B cell (primary cell): ENCODE data around the gene PTPRE. TPM values are rescaled to one million over a fixed set of nuclear protein-coding genes. Genes with fewer than 3 reads are reported as not detected.

Experiments used
- ATAC-seq: fragments of 200-7000 bp; cut with Tn5 transposase; one replicate; pipeline ENCODE4 v1.10.0; 2021; ENCODE audit warnings: low read depth, mild to moderate bottlenecking, moderate number of reproducible peaks, moderate library complexity
- CTCF ChIA-PET: fragments of 350-600 bp; sonication (Branson Sonifier 250); formaldehyde crosslinking; loops from one replicate; lab custom pipeline; 2021; ENCODE audit warnings: antibody characterized with exemption, inconsistent platforms; lab: Charles Lee
- POLR2A ChIA-PET: fragments of 350-600 bp; sonication (Branson Sonifier 250); formaldehyde crosslinking; loops from one replicate; lab custom pipeline; 2021; ENCODE audit warnings: antibody characterized with exemption; lab: Charles Lee
- DNase-seq: peaks from one replicate; pipeline ENCODE4 v3.0.0; 2013
- H2AFZ ChIP-seq: 2 replicates; pipeline ENCODE4 v1.6.1; 2012; ENCODE audit warnings: mild to moderate bottlenecking, low read depth, low read length; ENCODE audit not compliant: insufficient read depth, poor library complexity, severe bottlenecking
- H3K27ac ChIP-seq, 2 donors: 1 replicate in 1 of 2; 2 replicates in 1 of 2; pipeline ENCODE4 v1.5.1; 2012 to 2013; ENCODE audit warnings: low read length in 2 of 2, mild to moderate bottlenecking in 2 of 2, moderate library complexity in 1 of 2
- H3K27me3 ChIP-seq, 4 experiments: fragments of 200-600 bp in 1 of 4; sonication (generic) in 1 of 4; replicated peaks in 1 of 4; 1 replicate in 2 of 4; 2 replicates in 2 of 4; pipeline versions ENCODE4 v1.6.1 to v1.7.0; 2013 to 2016; ENCODE audit warnings: low read length in 3 of 4, mild to moderate bottlenecking in 2 of 4, mixed read lengths in 1 of 4, moderate library complexity in 1 of 4; ENCODE audit not compliant: insufficient read depth in 4 of 4, control insufficient read depth in 3 of 4; ENCODE audit errors: control extremely low read depth in 1 of 4
- H3K36me3 ChIP-seq, 2 experiments: replicated peaks in 1 of 2; 1 replicate in 1 of 2; 2 replicates in 1 of 2; pipeline versions ENCODE4 v1.6.1 to v1.7.1; 2013; ENCODE audit warnings: low read length in 1 of 2; ENCODE audit not compliant: insufficient read depth in 2 of 2, control insufficient read depth in 1 of 2; ENCODE audit errors: control extremely low read depth in 1 of 2, extremely low read depth in 1 of 2
- H3K4me1 ChIP-seq, 2 donors: fragments of 200-600 bp in 1 of 2; sonication (generic) in 1 of 2; 1 replicate in 1 of 2; 2 replicates in 1 of 2; pipeline versions ENCODE4 v1.5.1 to v1.6.1; 2013 to 2017; ENCODE audit warnings: low read length in 2 of 2; ENCODE audit not compliant: control insufficient read depth in 2 of 2, insufficient read depth in 2 of 2
- H3K4me2 ChIP-seq: replicated peaks from 2 replicates; pipeline ENCODE3; 2012; ENCODE audit warnings: mild to moderate bottlenecking, low read depth, low read length; ENCODE audit not compliant: poor library complexity, severe bottlenecking
- H3K4me3 ChIP-seq, 5 experiments: fragments of 200-600 bp in 1 of 5; sonication (generic) in 1 of 5; 1 replicate in 3 of 5; 2 replicates in 2 of 5; pipeline versions ENCODE4 v1.5.1 to v1.7.0; 2011 to 2016; ENCODE audit warnings: low read length in 4 of 5, mild to moderate bottlenecking in 4 of 5, low read depth in 2 of 5, control low read depth in 1 of 5, moderate library complexity in 1 of 5; ENCODE audit not compliant: insufficient read depth in 1 of 5; ENCODE audit errors: control extremely low read depth in 1 of 5, extremely low read depth in 1 of 5
- H3K79me2 ChIP-seq: fragments of 200-600 bp; sonication (generic); one replicate; pipeline ENCODE4 v1.6.0; 2016; ENCODE audit warnings: low read length; ENCODE audit not compliant: control insufficient read depth, insufficient read depth
- H3K9ac ChIP-seq: fragments of 200-600 bp; sonication (generic); 2 replicates; pipeline ENCODE4 v1.6.1; 2017; ENCODE audit warnings: mild to moderate bottlenecking, low read length, moderate library complexity
- H3K9me3 ChIP-seq, 3 donors: one replicate each; pipeline versions ENCODE4 v1.6.1 to v1.7.1; 2013; ENCODE audit warnings: low read length in 2 of 3; ENCODE audit not compliant: control insufficient read depth in 2 of 3, insufficient read depth in 1 of 3; ENCODE audit errors: control extremely low read depth in 1 of 3
- H4K20me1 ChIP-seq: 2 replicates; pipeline ENCODE4 v1.6.0; 2012; ENCODE audit warnings: mild to moderate bottlenecking, low read length; ENCODE audit not compliant: insufficient read depth, control insufficient read depth, poor library complexity, severe bottlenecking
- H3K27ac Mint-ChIP-seq: one replicate; pipeline ENCODE4 v1.8.0; 2021; ENCODE audit warnings: mixed read lengths
- H3K27me3 Mint-ChIP-seq: one replicate; pipeline ENCODE4 v1.8.0; 2021; ENCODE audit warnings: mixed read lengths
- H3K4me1 Mint-ChIP-seq: one replicate; pipeline ENCODE4 v1.8.0; 2021; ENCODE audit warnings: mixed read lengths
- H3K4me3 Mint-ChIP-seq: one replicate; pipeline ENCODE4 v1.8.0; 2021; ENCODE audit warnings: mixed read lengths
- H3K9me3 Mint-ChIP-seq: one replicate; pipeline ENCODE4 v1.8.0; 2022; ENCODE audit warnings: mixed read lengths; ENCODE audit not compliant: insufficient read depth
- EZH2 ChIP-seq: IDR thresholded peaks from 2 replicates; pipeline ENCODE4 v1.6.1; 2012; ENCODE audit warnings: borderline replicate concordance, low read depth, mild to moderate bottlenecking, moderate library complexity, low read length; ENCODE audit not compliant: insufficient read depth, poor library complexity, severe bottlenecking
- WGBS: methylation state at CpG from one replicate; pipeline ENCODE4 v1.1.5; 2013; ENCODE audit warnings: missing lambda C conversion rate; ENCODE audit not compliant: insufficient coverage; 5-methylcytosine and 5-hydroxymethylcytosine counted together
- intact Hi-C: fragments of 100-400 bp; cut with micrococcal nuclease; formaldehyde crosslinking; loops from one replicate; pipeline ENCODE4 v1.10.0; 2022
- polyA plus RNA-seq: library from polyadenylated mRNA; depleted of rRNA; stranded (reverse); fragments of >200 nt; gene quantifications from 2 replicates; pipeline ENCODE4 v1.2.3, GENCODE V29; 2012
- total RNA-seq, 2 donors: library from RNA; stranded (reverse); fragments of 120-200 nt in 1 of 2; gene quantifications; 1 replicate in 1 of 2; 2 replicates in 1 of 2; pipeline versions ENCODE4 v1.2.3 to v1.2.4, GENCODE V29; 2013 to 2022
- TF ChIP-seq, protein P1 (sequence below): fragments of 200-600 bp; IDR thresholded peaks from one replicate; pipeline ENCODE4 v1.8.0; 2022; ENCODE audit warnings: antibody characterized with exemption, mild to moderate bottlenecking

PTPRE gene
- total and polyA plus RNA-seq, 2 donors (not counting 1 experiment from before 2014, with no cell fraction given) = 6.6 to 32.7 TPM

DNA sequence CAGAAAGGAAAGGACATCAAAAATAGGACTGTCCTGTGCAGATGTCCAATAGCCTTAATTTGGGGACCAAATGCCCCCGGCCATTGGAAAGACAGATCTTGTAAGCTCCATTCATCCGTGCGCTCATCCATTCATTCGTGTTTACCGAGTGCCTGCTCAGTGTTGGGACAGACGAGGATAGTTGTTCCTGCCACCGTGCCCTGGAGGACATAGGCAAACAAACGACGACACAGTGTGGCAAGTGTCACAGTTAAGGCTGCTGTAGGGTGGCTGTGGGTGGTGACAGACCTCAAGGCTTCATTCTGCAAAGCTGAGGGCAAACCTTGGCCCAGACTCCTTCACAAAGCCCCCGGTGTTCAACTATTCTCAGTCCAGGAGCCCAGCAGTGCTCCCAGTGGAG, 191.7 kb downstream of the PTPRE start:
- Histone ChIP-seq H3K4me3 (no peak overlapping the region), H4K20me1 (no peaks in the 10 kb centered on the region), H2AFZ (no peak overlapping the region), H3K27me3 (no peaks in the 10 kb centered on the region), H3K4me1 (no peaks in the 10 kb centered on the region), H3K27ac (no peak overlapping the region), H3K79me2 (no peaks in the 10 kb centered on the region), H3K36me3 (peaks cover 0 to 4% of the 10 kb centered on the region in 2 experiments), H3K9ac (no peak overlapping the region), H3K4me2 (no peak overlapping the region), H3K9me3 (no peaks in the 10 kb centered on the region)
- ChIA-PET CTCF (interaction anchor here (1.2 kb wide), 1 partner anchor 63 kb away, joined by 4 read pairs; no protein-coding TSS in a partner anchor), POLR2A (no interaction called here)
- no peak overlapping the region for H3K4me3 Mint-ChIP-seq
- no peaks in the 10 kb centered on the region for H3K27me3 Mint-ChIP-seq
- no peak overlapping the region for H3K27ac Mint-ChIP-seq
- DNase-seq = no peak
- peaks cover 12% of the 10 kb centered on the region for H3K4me1 Mint-ChIP-seq
- H3K9me3 Mint-ChIP-seq = no peaks in the 10 kb centered on the region
- TF ChIP-seq, protein P1, sequence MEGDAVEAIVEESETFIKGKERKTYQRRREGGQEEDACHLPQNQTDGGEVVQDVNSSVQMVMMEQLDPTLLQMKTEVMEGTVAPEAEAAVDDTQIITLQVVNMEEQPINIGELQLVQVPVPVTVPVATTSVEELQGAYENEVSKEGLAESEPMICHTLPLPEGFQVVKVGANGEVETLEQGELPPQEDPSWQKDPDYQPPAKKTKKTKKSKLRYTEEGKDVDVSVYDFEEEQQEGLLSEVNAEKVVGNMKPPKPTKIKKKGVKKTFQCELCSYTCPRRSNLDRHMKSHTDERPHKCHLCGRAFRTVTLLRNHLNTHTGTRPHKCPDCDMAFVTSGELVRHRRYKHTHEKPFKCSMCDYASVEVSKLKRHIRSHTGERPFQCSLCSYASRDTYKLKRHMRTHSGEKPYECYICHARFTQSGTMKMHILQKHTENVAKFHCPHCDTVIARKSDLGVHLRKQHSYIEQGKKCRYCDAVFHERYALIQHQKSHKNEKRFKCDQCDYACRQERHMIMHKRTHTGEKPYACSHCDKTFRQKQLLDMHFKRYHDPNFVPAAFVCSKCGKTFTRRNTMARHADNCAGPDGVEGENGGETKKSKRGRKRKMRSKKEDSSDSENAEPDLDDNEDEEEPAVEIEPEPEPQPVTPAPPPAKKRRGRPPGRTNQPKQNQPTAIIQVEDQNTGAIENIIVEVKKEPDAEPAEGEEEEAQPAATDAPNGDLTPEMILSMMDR = no peak
- no peak for TF ChIP-seq EZH2
- intact Hi-C loops = no loop called here
- no peak for ATAC-seq
- 97% methylated on average over 10 of the region's 10 CpGs for WGBS

- intact Hi-C loops = no loop called here
- Histone ChIP-seq H3K9me3 (no peaks in the 10 kb centered on the region), H3K36me3 (peaks cover 0 to 4% of the 10 kb centered on the region in 2 experiments), H4K20me1 (no peaks in the 10 kb centered on the region), H3K27ac (no peak overlapping the region), H3K27me3 (no peaks in the 10 kb centered on the region), H2AFZ (no peak overlapping the region), H3K4me2 (no peak overlapping the region), H3K4me3 (no peak overlapping the region), H3K79me2 (no peaks in the 10 kb centered on the region), H3K4me1 (no peaks in the 10 kb centered on the region), H3K9ac (no peak overlapping the region)
- 96% methylated on average over 10 of the region's 10 CpGs for WGBS
- no peak overlapping the region for H3K27ac Mint-ChIP-seq
- H3K27me3 Mint-ChIP-seq = no peaks in the 10 kb centered on the region
- CTCF ChIA-PET = interaction anchor here (1.3 kb wide), 1 partner anchor 22 kb away, joined by 3 read pairs; no protein-coding TSS in a partner anchor
- POLR2A ChIA-PET = no interaction called here
- ATAC-seq = no peak
- TF ChIP-seq, protein P1 = no peak
- TF ChIP-seq EZH2 = no peak
- no peak for DNase-seq
- H3K4me3 Mint-ChIP-seq = no peak overlapping the region
- H3K9me3 Mint-ChIP-seq = no peaks in the 10 kb centered on the region
- H3K4me1 Mint-ChIP-seq = peaks cover 12% of the 10 kb centered on the region
Measured at GRCh38 chr10:128099901-128100300, 193.0 kb downstream of the PTPRE start.
